ENCODE data around the gene FOSB.

Gene FOSB

DNA sequence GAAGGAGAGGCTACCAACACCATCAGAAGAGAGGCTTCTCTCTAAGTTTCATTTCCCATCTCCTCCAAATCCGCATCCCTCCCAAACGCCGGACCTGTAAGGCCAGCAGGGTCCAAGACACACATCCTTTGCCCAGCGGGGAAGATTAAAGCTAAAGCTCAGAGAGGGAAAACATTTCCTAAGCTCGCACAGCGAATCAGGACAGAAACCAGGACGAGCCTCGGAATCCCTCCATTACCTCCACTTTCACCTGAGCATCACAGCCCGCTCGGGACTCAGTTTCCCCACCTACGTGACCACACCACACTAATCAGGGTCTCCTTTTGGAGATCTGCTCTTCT is 711 bp upstream of the FOSB start:
- no peaks in the 10 kb centered on the region for H3K36me3 Mint-ChIP-seq (ENCODE audit: low read depth)
- peak overlapping the region; percentile 85 for H3K4me3 Mint-ChIP-seq
- H3K4me1 Mint-ChIP-seq (ENCODE audit: low read depth) = peaks cover 13% of the 10 kb centered on the region
- H3K27me3 Mint-ChIP-seq (ENCODE audit: low read depth) = peaks cover 29% of the 10 kb centered on the region
- no peak for DNase-seq (ENCODE audit: low spot score)
- peak overlapping the region; percentile 62 for H3K27ac Mint-ChIP-seq
- H3K9me3 Mint-ChIP-seq = no peaks in the 10 kb centered on the region

- peaks cover 16% of the 10 kb centered on the region for H3K4me1 Mint-ChIP-seq (ENCODE audit: low read depth)
- peak overlapping the region; percentile 92 for H3K27ac Mint-ChIP-seq
- no peak for DNase-seq (ENCODE audit: low spot score)
- peak overlapping the region; percentile 85 for H3K4me3 Mint-ChIP-seq
- no peaks in the 10 kb centered on the region for H3K9me3 Mint-ChIP-seq
- no peaks in the 10 kb centered on the region for H3K36me3 Mint-ChIP-seq (ENCODE audit: low read depth)
- peaks cover 38% of the 10 kb centered on the region for H3K27me3 Mint-ChIP-seq (ENCODE audit: low read depth)
Measured at GRCh38 chr19:45468159-45468651, 409 bp downstream of the FOSB start.

DNA sequence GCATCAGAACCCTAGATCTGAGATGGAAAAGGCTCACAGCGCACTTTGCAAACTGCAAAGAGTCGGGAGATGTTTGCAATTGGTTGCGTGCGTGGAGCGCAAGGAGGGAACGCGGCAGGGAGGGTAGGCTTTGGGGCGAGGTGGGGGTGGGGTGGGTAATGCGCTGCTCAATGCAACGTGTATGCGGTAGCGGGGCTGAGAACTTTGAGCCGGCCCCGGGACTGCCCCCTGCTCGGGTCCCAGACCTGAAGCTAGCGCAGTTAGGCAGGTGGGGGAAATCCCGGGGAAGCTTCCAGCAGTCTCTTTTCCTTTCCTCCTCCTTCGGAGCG is 971 bp downstream of the FOSB start:
- Mint-ChIP-seq H3K36me3 (ENCODE audit: low read depth) (no peaks in the 10 kb centered on the region), H3K27me3 (ENCODE audit: low read depth) (peaks cover 42% of the 10 kb centered on the region), H3K4me3 (peak overlapping the region; percentile 85), H3K4me1 (ENCODE audit: low read depth) (peaks cover 16% of the 10 kb centered on the region), H3K9me3 (no peaks in the 10 kb centered on the region), H3K27ac (peak overlapping the region; percentile 92)
- DNase-seq (ENCODE audit: low spot score) = no peak

DNA sequence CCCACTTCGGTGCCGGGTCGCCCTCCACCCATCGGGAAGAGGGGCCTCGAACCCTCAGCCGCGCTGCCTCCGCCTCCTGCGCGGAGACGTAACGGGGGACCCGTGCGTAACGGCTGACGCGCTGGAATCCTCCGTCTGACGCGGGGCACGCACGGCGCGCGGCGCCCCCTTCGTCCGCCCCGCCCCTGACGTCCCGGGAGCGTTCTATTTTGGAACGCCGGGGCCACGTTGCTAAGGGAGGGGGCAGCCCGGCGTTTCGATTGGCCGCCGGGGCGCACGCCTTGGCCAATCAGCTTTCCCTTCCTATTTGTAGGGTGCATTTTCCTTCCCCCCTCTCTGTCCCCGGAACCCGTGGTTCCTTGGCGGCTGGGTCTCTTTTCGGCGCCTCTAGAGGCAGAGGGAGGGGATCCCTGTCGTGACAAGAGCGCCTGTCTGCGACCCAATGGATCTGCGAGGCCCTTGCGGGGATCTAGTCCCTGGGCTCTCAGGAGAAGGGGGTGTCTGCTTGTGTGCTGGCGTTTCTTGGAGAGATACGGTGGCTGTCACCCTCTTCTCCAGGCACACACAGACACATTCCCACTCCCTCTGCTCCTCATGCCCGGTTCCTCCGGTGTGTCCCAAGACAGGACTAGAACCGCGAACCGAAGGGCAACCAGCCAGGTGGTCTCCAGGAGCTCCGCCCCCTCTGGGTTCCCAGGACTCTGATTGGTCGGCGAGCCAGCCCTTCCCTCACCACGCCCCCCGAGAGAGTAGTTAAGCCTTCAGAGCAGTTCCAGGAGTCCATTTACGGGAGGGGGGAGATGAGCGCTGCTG is 1.5 kb downstream of the FOSB start:
- Mint-ChIP-seq H3K4me1 (ENCODE audit: low read depth) (peaks cover 16% of the 10 kb centered on the region), H3K9me3 (no peaks in the 10 kb centered on the region), H3K27ac (peak overlapping the region; percentile 92), H3K36me3 (ENCODE audit: low read depth) (no peaks in the 10 kb centered on the region), H3K27me3 (ENCODE audit: low read depth) (peaks cover 48% of the 10 kb centered on the region), H3K4me3 (peak overlapping the region; percentile 85)
- DNase-seq (ENCODE audit: low spot score) = peak; percentile 93

GRCh38 chr19:45469945-45470761 is 2.4 kb downstream of the FOSB start:
- no peaks in the 10 kb centered on the region for H3K9me3 Mint-ChIP-seq
- no peaks in the 10 kb centered on the region for H3K36me3 Mint-ChIP-seq (ENCODE audit: low read depth)
- peaks cover 18% of the 10 kb centered on the region for H3K4me1 Mint-ChIP-seq (ENCODE audit: low read depth)
- H3K4me3 Mint-ChIP-seq = peak overlapping the region; percentile 85
- H3K27me3 Mint-ChIP-seq (ENCODE audit: low read depth) = peaks cover 52% of the 10 kb centered on the region
- peak; percentile 43 for DNase-seq (ENCODE audit: low spot score)
- peak overlapping the region; percentile 92 for H3K27ac Mint-ChIP-seq

DNA sequence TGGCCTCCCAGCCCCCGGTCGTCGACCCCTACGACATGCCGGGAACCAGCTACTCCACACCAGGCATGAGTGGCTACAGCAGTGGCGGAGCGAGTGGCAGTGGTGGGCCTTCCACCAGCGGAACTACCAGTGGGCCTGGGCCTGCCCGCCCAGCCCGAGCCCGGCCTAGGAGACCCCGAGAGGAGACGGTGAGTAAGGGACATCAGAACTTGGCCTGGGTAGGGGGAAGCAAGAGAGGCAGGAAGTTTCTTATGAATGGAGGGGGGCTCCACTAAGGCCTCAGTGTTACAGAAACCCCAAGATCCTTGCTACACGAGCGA is 2.9 kb downstream of the FOSB start:
- Mint-ChIP-seq H3K36me3 (ENCODE audit: low read depth) (no peaks in the 10 kb centered on the region), H3K4me1 (ENCODE audit: low read depth) (peaks cover 19% of the 10 kb centered on the region), H3K27ac (peak overlapping the region; percentile 92), H3K9me3 (no peaks in the 10 kb centered on the region), H3K4me3 (peak overlapping the region; percentile 85), H3K27me3 (ENCODE audit: low read depth) (peaks cover 53% of the 10 kb centered on the region)
- DNase-seq (ENCODE audit: low spot score) = no peak

DNA sequence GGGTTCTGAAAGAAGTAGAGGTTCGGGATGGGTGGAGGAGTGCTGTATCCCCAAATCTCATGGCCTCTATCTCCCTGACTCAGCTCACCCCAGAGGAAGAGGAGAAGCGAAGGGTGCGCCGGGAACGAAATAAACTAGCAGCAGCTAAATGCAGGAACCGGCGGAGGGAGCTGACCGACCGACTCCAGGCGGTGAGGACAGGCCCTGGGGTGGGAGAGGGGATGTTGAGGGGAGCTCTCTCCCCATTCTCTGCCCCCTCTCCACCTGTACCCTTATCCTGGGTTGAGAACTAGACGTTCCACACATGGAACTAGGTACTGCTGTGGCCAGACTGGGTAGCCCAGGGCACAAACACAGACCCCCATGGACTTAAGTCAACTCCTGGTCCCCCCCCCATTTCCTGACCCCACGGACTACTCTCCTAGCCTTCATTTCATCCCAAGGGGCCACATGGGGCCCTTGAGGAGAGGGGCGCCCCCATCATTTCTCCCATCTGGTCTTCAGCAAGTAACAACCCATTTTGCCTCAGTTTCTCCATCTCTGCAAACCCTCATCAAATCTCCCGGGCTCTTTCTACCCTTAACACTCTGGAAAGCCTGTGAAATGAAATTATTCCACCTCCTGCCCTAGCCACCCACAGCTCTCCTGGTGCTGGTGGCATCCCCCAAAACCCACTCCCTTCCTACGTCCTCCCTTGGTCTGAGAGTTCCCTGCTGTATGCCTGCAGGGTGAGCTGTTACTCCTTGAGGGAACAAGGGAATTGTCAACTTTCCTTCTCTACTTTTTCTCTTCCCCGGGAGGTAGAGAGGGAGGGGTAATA is 3.5 kb downstream of the FOSB start:
- no peak overlapping the region for H3K27ac Mint-ChIP-seq
- no peaks in the 10 kb centered on the region for H3K36me3 Mint-ChIP-seq (ENCODE audit: low read depth)
- H3K4me1 Mint-ChIP-seq (ENCODE audit: low read depth) = peaks cover 20% of the 10 kb centered on the region
- peaks cover 56% of the 10 kb centered on the region for H3K27me3 Mint-ChIP-seq (ENCODE audit: low read depth)
- DNase-seq (ENCODE audit: low spot score) = no peak
- peak overlapping the region; percentile 8 for H3K4me3 Mint-ChIP-seq
- no peaks in the 10 kb centered on the region for H3K9me3 Mint-ChIP-seq

DNA sequence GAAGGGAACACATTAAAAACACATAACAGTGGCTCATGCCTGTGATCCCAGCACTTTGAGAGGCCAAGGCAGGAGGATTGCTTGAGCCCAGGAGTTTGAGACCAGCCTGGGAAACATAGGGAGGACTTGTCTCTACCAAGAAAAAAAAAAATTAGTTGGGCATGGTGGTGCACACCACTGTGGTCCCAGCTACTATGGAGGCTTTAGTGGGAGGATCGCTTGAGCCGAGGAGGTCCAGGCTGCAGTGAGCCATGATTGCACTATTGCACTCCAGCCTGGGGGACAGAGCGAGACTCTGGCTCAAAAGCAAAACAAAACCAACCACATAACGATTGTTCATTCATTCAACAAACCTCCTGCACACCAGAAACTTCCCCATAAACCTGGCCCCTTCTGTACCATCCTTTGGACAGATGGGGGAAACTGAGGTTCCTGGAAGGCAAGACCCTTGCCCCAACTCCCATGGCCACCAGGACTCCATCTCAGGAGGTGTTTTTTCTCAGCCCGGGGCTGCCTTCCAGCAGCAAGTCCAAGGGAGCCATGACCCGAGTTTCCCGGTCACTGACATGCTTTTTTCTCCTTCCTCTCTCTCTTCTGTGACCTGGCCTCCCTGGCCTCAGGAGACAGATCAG is 4.3 kb downstream of the FOSB start:
- Mint-ChIP-seq H3K36me3 (ENCODE audit: low read depth) (no peaks in the 10 kb centered on the region), H3K27ac (no peak overlapping the region), H3K4me1 (ENCODE audit: low read depth) (peaks cover 23% of the 10 kb centered on the region), H3K9me3 (no peaks in the 10 kb centered on the region), H3K4me3 (peak overlapping the region; percentile 8), H3K27me3 (ENCODE audit: low read depth) (peaks cover 58% of the 10 kb centered on the region)
- DNase-seq (ENCODE audit: low spot score) = no peak

- H3K4me1 Mint-ChIP-seq (ENCODE audit: low read depth) = peaks cover 28% of the 10 kb centered on the region
- H3K9me3 Mint-ChIP-seq = no peaks in the 10 kb centered on the region
- no peak for DNase-seq (ENCODE audit: low spot score)
- H3K27ac Mint-ChIP-seq = no peak overlapping the region
- peaks cover 56% of the 10 kb centered on the region for H3K27me3 Mint-ChIP-seq (ENCODE audit: low read depth)
- no peak overlapping the region for H3K4me3 Mint-ChIP-seq
- no peaks in the 10 kb centered on the region for H3K36me3 Mint-ChIP-seq (ENCODE audit: low read depth)
Measured at GRCh38 chr19:45472563-45473366, 5.0 kb downstream of the FOSB start.

- no peaks in the 10 kb centered on the region for H3K36me3 Mint-ChIP-seq (ENCODE audit: low read depth)
- no peak overlapping the region for H3K4me3 Mint-ChIP-seq
Measured at GRCh38 chr19:45473367-45473681, 5.5 kb downstream of the FOSB start.

DNA sequence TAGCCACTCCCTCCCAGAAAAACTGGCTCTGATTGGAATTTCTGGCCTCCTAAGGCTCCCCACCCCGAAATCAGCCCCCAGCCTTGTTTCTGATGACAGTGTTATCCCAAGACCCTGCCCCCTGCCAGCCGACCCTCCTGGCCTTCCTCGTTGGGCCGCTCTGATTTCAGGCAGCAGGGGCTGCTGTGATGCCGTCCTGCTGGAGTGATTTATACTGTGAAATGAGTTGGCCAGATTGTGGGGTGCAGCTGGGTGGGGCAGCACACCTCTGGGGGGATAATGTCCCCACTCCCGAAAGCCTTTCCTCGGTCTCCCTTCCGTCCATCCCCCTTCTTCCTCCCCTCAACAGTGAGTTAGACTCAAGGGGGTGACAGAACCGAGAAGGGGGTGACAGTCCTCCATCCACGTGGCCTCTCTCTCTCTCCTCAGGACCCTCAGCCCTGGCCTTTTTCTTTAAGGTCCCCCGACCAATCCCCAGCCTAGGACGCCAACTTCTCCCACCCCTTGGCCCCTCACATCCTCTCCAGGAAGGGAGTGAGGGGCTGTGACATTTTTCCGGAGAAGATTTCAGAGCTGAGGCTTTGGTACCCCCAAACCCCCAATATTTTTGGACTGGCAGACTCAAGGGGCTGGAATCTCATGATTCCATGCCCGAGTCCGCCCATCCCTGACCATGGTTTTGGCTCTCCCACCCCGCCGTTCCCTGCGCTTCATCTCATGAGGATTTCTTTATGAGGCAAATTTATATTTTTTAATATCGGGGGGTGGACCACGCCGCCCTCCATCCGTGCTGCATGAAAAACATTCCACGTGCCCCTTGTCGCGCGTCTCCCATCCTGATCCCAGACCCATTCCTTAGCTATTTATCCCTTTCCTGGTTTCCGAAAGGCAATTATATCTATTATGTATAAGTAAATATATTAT is 6.1 kb downstream of the FOSB start:
- H3K4me3 Mint-ChIP-seq = no peak overlapping the region
- H3K27me3 Mint-ChIP-seq (ENCODE audit: low read depth) = peaks cover 56% of the 10 kb centered on the region
- DNase-seq (ENCODE audit: low spot score) = no peak
- H3K27ac Mint-ChIP-seq = no peak overlapping the region
- no peaks in the 10 kb centered on the region for H3K9me3 Mint-ChIP-seq
- H3K36me3 Mint-ChIP-seq (ENCODE audit: low read depth) = no peaks in the 10 kb centered on the region
- H3K4me1 Mint-ChIP-seq (ENCODE audit: low read depth) = peaks cover 26% of the 10 kb centered on the region

More at GRCh38 chr19:45473367-45473681, 5.5 kb downstream of the FOSB start:
- DNase-seq (ENCODE audit: low spot score) = no peak
- H3K9me3 Mint-ChIP-seq = no peaks in the 10 kb centered on the region
- peaks cover 29% of the 10 kb centered on the region for H3K4me1 Mint-ChIP-seq (ENCODE audit: low read depth)
- peaks cover 56% of the 10 kb centered on the region for H3K27me3 Mint-ChIP-seq (ENCODE audit: low read depth)
- no peak overlapping the region for H3K27ac Mint-ChIP-seq

All from T-helper 2 cell treated with Interferon-gamma antibody and Interleukin-4, amounts not matched to agents 5 μg/mL and 100 μg/mL, for 36 hours (primary cell).